Neuronal stem cell (in vitro differentiated cells): ENCODE results near the gene SLC35F4.

Experiments
- DNase-seq: peaks from one replicate; pipeline ENCODE4 v3.0.0-alpha.2; 2013; ENCODE audit warnings: low spot score
- H2AFZ ChIP-seq: one replicate; pipeline ENCODE4 v1.6.1; 2013; ENCODE audit warnings: mild to moderate bottlenecking, low read length, inconsistent platforms
- H2AK5ac ChIP-seq: 2 replicates; pipeline ENCODE4 v1.6.1; 2013; ENCODE audit warnings: low read depth, mild to moderate bottlenecking, inconsistent platforms, low read length, moderate library complexity, mixed read lengths
- H2BK120ac ChIP-seq: 2 replicates; pipeline ENCODE4 v1.6.1; 2013; ENCODE audit warnings: low read depth, mild to moderate bottlenecking, inconsistent platforms, low read length, moderate library complexity, mixed read lengths
- H2BK12ac ChIP-seq: one replicate; pipeline ENCODE4 v1.6.1; 2013; ENCODE audit warnings: low read length, inconsistent platforms
- H2BK15ac ChIP-seq: 2 replicates; pipeline ENCODE4 v1.6.1; 2013; ENCODE audit warnings: mild to moderate bottlenecking, low read length, inconsistent platforms, mixed read lengths
- H2BK5ac ChIP-seq: one replicate; pipeline ENCODE4 v1.6.1; 2013; ENCODE audit warnings: inconsistent platforms, mild to moderate bottlenecking, low read length, moderate library complexity
- H3K14ac ChIP-seq: one replicate; pipeline ENCODE4 v1.6.1; 2013; ENCODE audit warnings: low read length, inconsistent platforms
- H3K18ac ChIP-seq: 2 replicates; pipeline ENCODE4 v1.6.1; 2013; ENCODE audit warnings: low read length, inconsistent platforms
- H3K23ac ChIP-seq: 2 replicates; pipeline ENCODE4 v1.6.1; 2013; ENCODE audit warnings: low read depth, mild to moderate bottlenecking, mixed read lengths, low read length, inconsistent platforms; ENCODE audit not compliant: poor library complexity
- H3K27ac ChIP-seq: replicated peaks from 3 replicates; pipeline ENCODE4 v1.5.1; 2013; ENCODE audit warnings: low read length, inconsistent platforms
- H3K27me3 ChIP-seq, 3 experiments: 2 replicates each; pipeline ENCODE4 v1.6.1; 2013; ENCODE audit warnings: low read length in 3 of 3, mild to moderate bottlenecking in 2 of 3, inconsistent platforms in 1 of 3, low read depth in 1 of 3, mixed read lengths in 1 of 3, moderate library complexity in 1 of 3; ENCODE audit not compliant: control insufficient read depth in 3 of 3, insufficient read depth in 3 of 3
- H3K36me3 ChIP-seq, 2 donors: replicated peaks in 1 of 2; 2 replicates each; pipeline ENCODE4 v1.6.1; 2013; ENCODE audit warnings: low read length in 2 of 2; ENCODE audit not compliant: control insufficient read depth in 2 of 2, insufficient read depth in 2 of 2
- H3K4ac ChIP-seq: 2 replicates; pipeline ENCODE4 v1.6.1; 2013; ENCODE audit warnings: inconsistent platforms, mild to moderate bottlenecking, low read length, moderate library complexity
- H3K4me1 ChIP-seq, 2 donors: 1 replicate in 1 of 2; 2 replicates in 1 of 2; pipeline ENCODE4 v1.6.1; 2013; ENCODE audit warnings: low read length in 2 of 2, low read depth in 1 of 2; ENCODE audit not compliant: control insufficient read depth in 2 of 2, insufficient read depth in 1 of 2
- H3K4me2 ChIP-seq: one replicate; pipeline ENCODE4 v1.6.1; 2013; ENCODE audit warnings: mild to moderate bottlenecking, low read length, inconsistent platforms; ENCODE audit not compliant: insufficient read depth, poor library complexity, severe bottlenecking
- H3K4me3 ChIP-seq, 2 donors: 2 replicates each; pipeline ENCODE4 v1.5.1; 2013; ENCODE audit warnings: low read length in 2 of 2, mild to moderate bottlenecking in 2 of 2, inconsistent platforms in 1 of 2, moderate library complexity in 1 of 2
- H3K79me1 ChIP-seq: one replicate; pipeline ENCODE4 v1.6.1; 2013; ENCODE audit warnings: low read depth, mild to moderate bottlenecking, inconsistent platforms, low read length, moderate library complexity
- H3K9ac ChIP-seq: one replicate; pipeline ENCODE4 v1.6.1; 2013; ENCODE audit warnings: mild to moderate bottlenecking, low read depth, low read length, inconsistent platforms; ENCODE audit not compliant: poor library complexity
- H3K9me3 ChIP-seq, 2 donors: replicated peaks in 1 of 2; 2 replicates each; pipeline versions ENCODE3 to v1.6.1; 2013; ENCODE audit warnings: low read length in 2 of 2, mild to moderate bottlenecking in 2 of 2, inconsistent platforms in 1 of 2, low read depth in 1 of 2, mixed read lengths in 1 of 2, moderate library complexity in 1 of 2; ENCODE audit not compliant: control insufficient read depth in 2 of 2, insufficient read depth in 1 of 2
- H4K8ac ChIP-seq: one replicate; pipeline ENCODE4 v1.6.1; 2013; ENCODE audit warnings: low read depth, mild to moderate bottlenecking, inconsistent platforms, low read length, moderate library complexity
- H4K91ac ChIP-seq: one replicate; pipeline ENCODE4 v1.6.1; 2013; ENCODE audit warnings: low read length, low read depth, mild to moderate bottlenecking, inconsistent platforms; ENCODE audit not compliant: poor library complexity
- WGBS, 2 donors: extraction: QIAGEN DNeasy Blood & Tissue Kit; methylation state at CpG; one replicate each; pipeline ENCODE4 v1.1.7; 2013; ENCODE audit warnings: missing lambda C conversion rate in 2 of 2, mixed read lengths in 1 of 2; ENCODE audit not compliant: insufficient read length in 2 of 2, insufficient replicate concordance in 1 of 2; ENCODE audit errors: extremely low coverage in 2 of 2; 5-methylcytosine and 5-hydroxymethylcytosine counted together

SLC35F4 gene

GRCh38 chr14:57714487-57714931, 151.4 kb downstream of the SLC35F4 start:
- Histone ChIP-seq H2AFZ (no peak overlapping the region), H3K9ac (no peak overlapping the region), H2BK12ac (no peak overlapping the region), H4K8ac (no peak overlapping the region), H3K9me3 (no peaks in the 10 kb centered on the region), H3K14ac (no peak overlapping the region), H3K4me3 (no peak overlapping the region), H3K18ac (no peak overlapping the region), H3K23ac (no peak overlapping the region), H4K91ac (no peak overlapping the region), H2BK5ac (no peak overlapping the region), H3K36me3 (no peaks in the 10 kb centered on the region), H2BK120ac (no peak overlapping the region), H2AK5ac (no peak overlapping the region), H3K27ac (no peak overlapping the region), H2BK15ac (no peak overlapping the region), H3K4ac (no peak overlapping the region), H3K4me2 (no peak overlapping the region), H3K79me1 (no peaks in the 10 kb centered on the region), H3K4me1 (peaks cover 0 to 3% of the 10 kb centered on the region in 2 donors), H3K27me3 (no peaks in the 10 kb centered on the region)
- WGBS, 2 donors = no CpG with 5 or more reads among the region's 3 CpGs
- no peak for DNase-seq

GRCh38 chr14:57712698-57713097, 153.2 kb downstream of the SLC35F4 start:
- H2BK12ac ChIP-seq = no peak overlapping the region
- no peak overlapping the region for H3K4ac ChIP-seq
- 100% methylated on average over 1 of the region's 3 CpGs; no CpG with 5 or more reads in 1 of the 2 donors for WGBS, 2 donors
- H2BK15ac ChIP-seq = no peak overlapping the region
- H2AK5ac ChIP-seq = no peak overlapping the region
- no peak overlapping the region for H3K4me3 ChIP-seq
- no peak overlapping the region for H2BK120ac ChIP-seq
- H2BK5ac ChIP-seq = no peak overlapping the region
- H3K27me3 ChIP-seq = no peaks in the 10 kb centered on the region
- H3K4me1 ChIP-seq = peaks cover 0 to 3% of the 10 kb centered on the region in 2 donors
- no peak overlapping the region for H3K18ac ChIP-seq
- H3K23ac ChIP-seq = no peak overlapping the region
- H3K4me2 ChIP-seq = no peak overlapping the region
- no peaks in the 10 kb centered on the region for H3K36me3 ChIP-seq
- H3K27ac ChIP-seq = no peak overlapping the region
- no peaks in the 10 kb centered on the region for H3K79me1 ChIP-seq
- no peak for DNase-seq
- H3K9me3 ChIP-seq = no peaks in the 10 kb centered on the region
- H2AFZ ChIP-seq = no peak overlapping the region
- H4K8ac ChIP-seq = no peak overlapping the region
- H4K91ac ChIP-seq = no peak overlapping the region
- no peak overlapping the region for H3K14ac ChIP-seq
- H3K9ac ChIP-seq = no peak overlapping the region

- H3K4me2 ChIP-seq = no peak overlapping the region
- no peak overlapping the region for H3K14ac ChIP-seq
- WGBS, 2 donors = no CpG with 5 or more reads among the region's 3 CpGs
- no peak overlapping the region for H4K8ac ChIP-seq
- no peaks in the 10 kb centered on the region for H3K9me3 ChIP-seq
- no peak for DNase-seq
- no peak overlapping the region for H3K4me3 ChIP-seq
- H3K27me3 ChIP-seq = no peaks in the 10 kb centered on the region
- H3K23ac ChIP-seq = no peak overlapping the region
- no peak overlapping the region for H2BK120ac ChIP-seq
- no peak overlapping the region for H3K9ac ChIP-seq
- H3K4me1 ChIP-seq = peaks cover 0 to 3% of the 10 kb centered on the region in 2 donors
- H2BK12ac ChIP-seq = no peak overlapping the region
- H3K18ac ChIP-seq = no peak overlapping the region
- no peaks in the 10 kb centered on the region for H3K79me1 ChIP-seq
- no peak overlapping the region for H2BK15ac ChIP-seq
- H2AFZ ChIP-seq = no peak overlapping the region
- H2BK5ac ChIP-seq = no peak overlapping the region
- H2AK5ac ChIP-seq = no peak overlapping the region
- no peaks in the 10 kb centered on the region for H3K36me3 ChIP-seq
- H4K91ac ChIP-seq = no peak overlapping the region
- no peak overlapping the region for H3K4ac ChIP-seq
- no peak overlapping the region for H3K27ac ChIP-seq
These were observed 153.8 kb downstream of the SLC35F4 start for GRCh38 chr14:57712102-57712501.

- Histone ChIP-seq H3K4me3 (no peak overlapping the region), H3K18ac (no peak overlapping the region), H3K14ac (no peak overlapping the region), H4K8ac (no peak overlapping the region), H3K4me2 (no peak overlapping the region), H2BK120ac (no peak overlapping the region), H3K27me3 (no peaks in the 10 kb centered on the region), H3K9ac (no peak overlapping the region), H2BK12ac (no peak overlapping the region), H2AFZ (no peak overlapping the region), H2BK5ac (no peak overlapping the region), H3K27ac (no peak overlapping the region), H3K9me3 (no peaks in the 10 kb centered on the region), H2AK5ac (no peak overlapping the region), H3K36me3 (no peaks in the 10 kb centered on the region), H3K4ac (no peak overlapping the region), H4K91ac (no peak overlapping the region), H3K4me1 (peaks cover 0 to 3% of the 10 kb centered on the region in 2 donors), H3K79me1 (no peaks in the 10 kb centered on the region), H2BK15ac (no peak overlapping the region), H3K23ac (no peak overlapping the region)
- no CpG with 5 or more reads among the region's 2 CpGs for WGBS, 2 donors
- DNase-seq = no peak
These were observed 156.0 kb downstream of the SLC35F4 start for GRCh38 chr14:57709909-57710308.
